Body of pancreas (tissue), 4 donors: Measurements from ENCODE around the gene USP24.

Source experiments
- POLR2A ChIP-seq, 3 donors: fragments of 450-650 bp; IDR thresholded peaks; one replicate each; pipeline ENCODE4 v1.6.1; 2016; ENCODE audit warnings: antibody characterized with exemption in 3 of 3, mild to moderate bottlenecking in 2 of 3
- TF ChIP-seq, protein P1 (sequence below), 7 experiments: fragments of 450-650 bp in 4 of 7; fragments of 200-600 bp in 3 of 7; sonication (generic) in 3 of 7; IDR thresholded peaks; one replicate each; pipeline ENCODE4 v1.5.1; 2016 to 2019; ENCODE audit warnings: antibody characterized with exemption in 7 of 7

DNA sequence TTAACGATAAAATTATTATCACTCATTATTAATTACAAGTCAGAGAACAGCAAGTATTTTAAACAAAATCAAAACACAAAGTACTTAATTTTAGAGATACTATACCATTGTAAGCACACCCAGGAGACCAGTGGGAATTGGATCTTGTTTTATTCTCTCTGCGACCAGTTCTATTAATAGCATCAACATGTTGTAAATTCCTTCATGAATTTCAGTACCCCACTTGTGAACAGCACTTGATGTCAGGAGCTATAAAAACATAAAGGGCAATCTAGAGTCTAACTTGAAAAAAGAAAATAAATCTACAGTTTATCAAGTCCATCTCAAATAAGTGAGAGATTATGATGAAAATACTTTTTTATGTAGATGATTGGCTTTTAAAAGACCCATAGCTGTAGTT lies 42.9 kb downstream of the USP24 start:
- TF ChIP-seq, protein P1, sequence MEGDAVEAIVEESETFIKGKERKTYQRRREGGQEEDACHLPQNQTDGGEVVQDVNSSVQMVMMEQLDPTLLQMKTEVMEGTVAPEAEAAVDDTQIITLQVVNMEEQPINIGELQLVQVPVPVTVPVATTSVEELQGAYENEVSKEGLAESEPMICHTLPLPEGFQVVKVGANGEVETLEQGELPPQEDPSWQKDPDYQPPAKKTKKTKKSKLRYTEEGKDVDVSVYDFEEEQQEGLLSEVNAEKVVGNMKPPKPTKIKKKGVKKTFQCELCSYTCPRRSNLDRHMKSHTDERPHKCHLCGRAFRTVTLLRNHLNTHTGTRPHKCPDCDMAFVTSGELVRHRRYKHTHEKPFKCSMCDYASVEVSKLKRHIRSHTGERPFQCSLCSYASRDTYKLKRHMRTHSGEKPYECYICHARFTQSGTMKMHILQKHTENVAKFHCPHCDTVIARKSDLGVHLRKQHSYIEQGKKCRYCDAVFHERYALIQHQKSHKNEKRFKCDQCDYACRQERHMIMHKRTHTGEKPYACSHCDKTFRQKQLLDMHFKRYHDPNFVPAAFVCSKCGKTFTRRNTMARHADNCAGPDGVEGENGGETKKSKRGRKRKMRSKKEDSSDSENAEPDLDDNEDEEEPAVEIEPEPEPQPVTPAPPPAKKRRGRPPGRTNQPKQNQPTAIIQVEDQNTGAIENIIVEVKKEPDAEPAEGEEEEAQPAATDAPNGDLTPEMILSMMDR (IDR thresholded peaks at IDR 0.05), result no peak
- no peak for TF ChIP-seq POLR2A (IDR thresholded peaks at IDR 0.05)
